HG02943 (cell line): ENCODE measurements around the gene LMAN2L.

ENCODE experiments used
- ATAC-seq: cut with Tn5 transposase; IDR thresholded peaks from one replicate; pipeline ENCODE4 v1.9.1; 2021; ENCODE audit warnings: mild to moderate bottlenecking, low read depth, moderate library complexity; ENCODE audit not compliant: unreplicated experiment

The LMAN2L gene, protein sequence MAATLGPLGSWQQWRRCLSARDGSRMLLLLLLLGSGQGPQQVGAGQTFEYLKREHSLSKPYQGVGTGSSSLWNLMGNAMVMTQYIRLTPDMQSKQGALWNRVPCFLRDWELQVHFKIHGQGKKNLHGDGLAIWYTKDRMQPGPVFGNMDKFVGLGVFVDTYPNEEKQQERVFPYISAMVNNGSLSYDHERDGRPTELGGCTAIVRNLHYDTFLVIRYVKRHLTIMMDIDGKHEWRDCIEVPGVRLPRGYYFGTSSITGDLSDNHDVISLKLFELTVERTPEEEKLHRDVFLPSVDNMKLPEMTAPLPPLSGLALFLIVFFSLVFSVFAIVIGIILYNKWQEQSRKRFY

DNA sequence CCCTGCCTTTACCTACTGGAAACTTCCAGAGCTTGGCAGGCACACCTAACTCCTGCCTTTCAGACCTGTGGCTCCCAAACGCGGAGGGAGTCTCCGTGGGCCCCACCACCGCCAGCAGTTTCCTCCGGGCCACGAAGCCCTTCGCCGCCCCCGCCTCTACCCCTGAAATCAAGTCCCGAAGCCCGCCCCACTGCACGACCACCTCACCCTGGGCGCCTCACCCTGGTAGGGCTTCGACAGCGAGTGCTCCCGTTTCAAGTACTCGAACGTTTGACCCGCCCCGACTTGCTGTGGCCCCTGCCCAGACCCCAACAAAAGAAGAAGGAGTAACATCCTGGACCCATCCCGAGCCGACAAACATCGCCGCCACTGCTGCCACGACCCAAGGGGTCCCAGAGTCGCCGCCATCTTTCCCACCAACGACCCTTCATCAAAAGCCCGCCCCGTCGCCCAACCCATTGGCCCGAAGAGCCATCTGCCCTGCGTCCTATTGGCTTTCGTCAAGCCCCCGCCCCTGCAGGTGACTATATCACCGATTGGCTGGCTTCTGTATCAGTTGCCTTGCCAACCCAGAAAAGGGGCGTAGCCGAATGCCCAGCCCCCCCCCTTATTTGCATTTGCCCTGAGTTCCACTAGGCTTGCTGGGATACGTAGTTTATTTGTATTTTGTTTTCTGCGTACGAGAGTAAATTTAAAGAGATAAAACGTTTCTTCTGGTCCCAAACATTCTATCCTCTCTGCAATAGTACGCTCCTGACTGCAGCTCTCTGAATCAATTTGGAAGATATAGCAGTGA is at the start of gene LMAN2L:
LMAN2L (minus strand) TSS at position 432 of the 796 bp plus-strand sequence; CDS start at position 408, 24 bp downstream.
- ATAC-seq: peak; percentile 96

DNA sequence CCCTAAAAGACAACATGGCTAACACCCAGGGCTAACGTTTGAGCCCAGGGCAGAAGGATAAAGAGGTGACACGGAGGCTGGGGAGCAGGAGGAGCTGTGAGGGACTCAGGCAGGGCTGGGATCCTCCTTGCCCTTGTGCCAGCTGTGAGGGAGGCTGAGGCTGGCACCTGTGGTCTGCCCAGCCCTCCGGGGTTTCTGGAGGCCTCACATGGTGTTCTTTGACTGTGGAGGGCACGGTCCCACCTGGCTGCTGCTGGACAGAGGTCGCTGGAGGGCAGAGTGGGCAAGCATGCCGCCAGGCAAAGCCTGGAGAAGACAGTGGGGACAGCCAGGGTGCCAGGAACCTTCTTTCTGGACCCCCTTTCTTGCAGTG is 49.4 kb upstream of the LMAN2L start:
- no peak for ATAC-seq

DNA sequence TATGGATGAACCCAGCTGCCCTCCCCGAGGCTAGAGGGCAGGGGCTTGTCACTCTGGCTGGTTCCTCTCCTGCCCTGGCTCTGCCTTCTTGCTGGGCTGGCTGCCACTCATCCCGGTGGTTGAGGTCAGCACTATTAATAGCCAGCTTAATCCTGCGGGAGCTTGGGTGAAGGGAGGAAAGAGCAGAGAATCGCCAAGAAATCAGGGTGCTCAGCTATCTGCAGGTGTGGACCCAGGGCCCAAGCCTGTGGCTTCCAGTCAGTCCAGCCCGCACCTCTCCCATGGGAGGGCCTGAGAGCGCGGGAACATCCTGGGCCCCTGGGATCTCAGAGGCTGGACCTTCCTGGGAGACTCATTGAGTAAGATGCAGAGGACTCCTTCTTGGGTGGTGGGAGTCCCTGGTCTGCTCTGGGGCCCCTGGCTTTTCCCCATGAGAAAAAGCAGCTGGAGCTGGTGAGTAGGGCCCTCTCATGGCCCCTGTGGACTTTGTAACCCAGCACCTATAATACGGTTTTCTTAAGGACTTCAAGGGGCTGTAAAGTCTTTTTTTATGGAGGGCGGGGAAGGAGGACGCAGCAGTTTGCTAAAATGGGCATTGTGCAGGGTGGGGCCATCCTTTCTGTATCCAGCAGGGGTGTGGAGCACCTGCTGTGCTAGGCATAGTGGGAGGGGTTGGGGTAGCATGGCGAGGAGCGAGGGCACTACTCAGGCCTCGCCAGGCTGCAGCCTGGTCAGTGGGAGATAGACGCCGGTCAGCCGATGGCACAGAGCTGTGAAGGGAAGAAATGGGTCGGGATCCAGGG is 48.8 kb upstream of the LMAN2L start:
- no peak for ATAC-seq

DNA sequence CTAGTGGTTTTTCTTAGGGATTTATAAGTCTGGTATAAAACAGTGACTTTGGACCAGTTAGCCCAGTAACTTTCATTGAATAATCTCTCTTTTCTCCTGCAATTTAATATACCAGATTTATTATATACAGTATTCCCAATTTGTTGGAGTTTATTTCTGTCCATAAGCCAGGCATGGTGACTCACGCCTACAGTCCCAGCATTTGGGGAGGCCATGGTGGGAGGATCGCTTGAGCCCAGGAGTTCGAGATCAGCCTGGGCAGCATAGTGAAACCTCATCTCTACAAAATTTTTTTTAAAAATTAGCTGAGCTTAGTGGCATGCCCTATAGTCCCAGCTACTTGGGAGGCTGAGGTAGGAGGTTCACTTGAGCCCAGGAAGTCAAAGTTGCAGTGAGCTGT is 47.5 kb upstream of the LMAN2L start:
- no peak for ATAC-seq

DNA sequence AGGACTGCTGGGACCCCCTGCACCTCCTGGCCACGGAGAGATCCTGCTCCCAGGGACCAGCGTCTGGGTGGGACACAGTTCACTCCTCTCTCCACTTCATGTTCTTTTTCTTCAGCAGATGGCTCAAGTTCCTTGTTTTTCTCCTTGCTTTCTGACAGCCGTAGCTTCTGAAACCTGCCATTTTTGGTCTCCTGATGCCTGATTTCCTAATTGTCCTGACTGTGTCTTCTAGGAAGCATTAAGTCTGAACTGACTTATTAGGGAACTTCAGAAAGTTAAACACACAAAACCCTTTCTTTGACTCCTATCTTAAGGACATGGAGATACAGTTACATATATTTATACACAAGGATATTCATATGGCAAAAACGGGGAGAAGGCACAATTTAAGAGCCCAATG is 43.5 kb upstream of the LMAN2L start:
- ATAC-seq: no peak

DNA sequence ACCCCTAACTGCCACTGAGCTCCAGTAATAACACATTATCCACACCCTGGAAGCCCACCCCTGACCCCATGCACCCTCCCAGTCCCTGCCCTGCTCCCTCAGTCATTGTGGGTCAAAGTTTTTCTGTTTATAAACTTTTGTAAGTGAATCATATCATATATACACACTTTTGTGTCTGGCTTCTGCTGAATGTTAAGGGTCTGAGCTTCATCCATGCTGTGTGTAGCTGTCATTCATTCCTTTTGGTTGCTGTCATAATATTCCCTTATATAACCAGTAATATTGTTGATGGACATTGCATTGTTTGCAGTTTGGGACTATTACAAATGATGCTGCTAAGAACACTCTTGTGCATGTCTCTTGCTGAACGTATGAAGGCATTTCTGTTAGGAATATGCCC is 35.3 kb upstream of the LMAN2L start:
- ATAC-seq: no peak

DNA sequence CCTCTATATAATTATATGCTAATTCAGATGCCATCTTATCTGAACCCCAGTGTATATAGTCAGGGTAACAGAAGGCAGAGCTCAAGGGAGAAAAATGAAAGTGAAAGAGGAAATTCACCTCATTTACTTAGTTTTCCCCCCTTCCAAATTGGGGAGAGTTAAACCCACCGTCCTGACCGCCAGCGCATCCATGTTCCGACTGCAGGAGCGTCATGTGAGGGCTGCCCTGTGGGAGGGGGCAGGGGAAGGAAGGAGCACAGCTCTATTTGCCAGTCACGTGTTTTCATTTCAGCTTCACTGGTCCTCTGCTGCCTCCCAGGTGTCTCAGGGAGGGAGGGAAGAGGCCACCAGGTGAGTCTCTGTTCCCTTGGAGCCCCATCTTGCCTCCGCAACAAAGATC is 34.1 kb upstream of the LMAN2L start:
- ATAC-seq: no peak

DNA sequence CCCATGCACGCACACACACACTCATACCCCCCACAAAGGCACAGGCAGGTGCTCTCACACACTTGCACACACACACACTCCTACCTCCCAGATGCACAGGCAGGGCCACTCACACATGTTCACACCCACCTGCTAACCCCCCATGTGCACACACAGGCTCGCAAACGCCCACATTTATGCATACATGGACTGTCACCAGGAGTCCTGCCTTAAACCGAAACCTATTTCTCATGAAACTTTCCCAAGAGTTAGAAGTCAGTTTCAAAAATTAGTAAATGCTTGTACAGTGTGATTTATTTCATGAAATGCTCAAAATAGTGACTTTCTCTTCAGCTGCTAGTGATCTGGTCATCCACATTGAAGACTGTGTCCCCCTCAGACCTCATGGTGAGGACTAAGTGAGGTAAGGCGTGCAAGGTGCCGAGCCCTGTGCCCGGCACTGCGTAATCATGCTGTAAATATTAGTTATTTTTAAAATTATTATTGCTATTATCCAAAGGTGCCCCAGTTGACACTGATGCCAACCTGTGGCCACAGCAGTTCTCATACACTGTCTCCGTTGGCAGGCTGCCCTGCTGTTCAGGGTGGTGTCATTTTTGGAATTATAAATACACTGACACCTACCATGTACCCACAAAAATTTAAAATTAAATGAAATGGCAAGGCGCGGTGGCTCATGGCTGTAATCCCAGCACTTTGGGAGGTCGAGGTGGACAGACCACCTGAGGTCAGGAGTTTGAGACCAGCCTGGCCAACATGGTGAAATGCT is 33.2 kb upstream of the LMAN2L start:
- no peak for ATAC-seq

DNA sequence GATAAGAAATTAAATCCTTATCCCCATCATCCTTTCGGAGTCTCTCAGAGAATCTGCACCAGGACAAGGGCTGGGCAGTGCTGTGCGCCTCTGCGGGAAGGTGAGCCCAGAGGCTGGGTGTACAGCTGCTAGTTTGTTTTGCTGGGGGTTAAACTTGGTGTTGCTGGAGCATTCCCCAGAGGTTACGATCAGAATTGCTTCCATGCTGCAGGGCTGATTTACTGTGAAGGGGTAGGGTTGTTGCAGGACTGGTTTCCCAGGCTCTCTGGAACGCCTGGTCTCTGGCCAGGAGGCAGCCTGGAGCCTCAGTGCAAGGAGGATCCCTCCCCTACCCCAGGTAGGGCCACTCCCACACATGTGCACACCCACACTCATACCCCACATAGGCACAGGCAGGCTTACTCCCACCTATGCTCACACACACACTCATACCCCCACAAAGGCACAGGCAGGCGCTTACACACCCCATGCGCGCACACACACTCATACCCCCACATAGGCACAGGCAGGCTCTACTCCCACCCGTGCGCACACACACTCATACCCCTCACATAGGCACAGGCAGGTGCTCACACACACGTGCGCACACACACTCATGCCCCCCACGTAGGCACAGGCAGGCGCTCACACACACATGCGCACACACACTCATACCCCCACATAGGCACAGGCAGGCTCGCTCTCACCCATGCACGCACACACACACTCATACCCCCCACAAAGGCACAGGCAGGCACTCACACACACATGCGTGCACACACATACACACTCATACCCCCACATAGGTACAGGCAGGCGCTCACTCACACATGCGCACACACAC is 32.1 kb upstream of the LMAN2L start:
- no peak for ATAC-seq

DNA sequence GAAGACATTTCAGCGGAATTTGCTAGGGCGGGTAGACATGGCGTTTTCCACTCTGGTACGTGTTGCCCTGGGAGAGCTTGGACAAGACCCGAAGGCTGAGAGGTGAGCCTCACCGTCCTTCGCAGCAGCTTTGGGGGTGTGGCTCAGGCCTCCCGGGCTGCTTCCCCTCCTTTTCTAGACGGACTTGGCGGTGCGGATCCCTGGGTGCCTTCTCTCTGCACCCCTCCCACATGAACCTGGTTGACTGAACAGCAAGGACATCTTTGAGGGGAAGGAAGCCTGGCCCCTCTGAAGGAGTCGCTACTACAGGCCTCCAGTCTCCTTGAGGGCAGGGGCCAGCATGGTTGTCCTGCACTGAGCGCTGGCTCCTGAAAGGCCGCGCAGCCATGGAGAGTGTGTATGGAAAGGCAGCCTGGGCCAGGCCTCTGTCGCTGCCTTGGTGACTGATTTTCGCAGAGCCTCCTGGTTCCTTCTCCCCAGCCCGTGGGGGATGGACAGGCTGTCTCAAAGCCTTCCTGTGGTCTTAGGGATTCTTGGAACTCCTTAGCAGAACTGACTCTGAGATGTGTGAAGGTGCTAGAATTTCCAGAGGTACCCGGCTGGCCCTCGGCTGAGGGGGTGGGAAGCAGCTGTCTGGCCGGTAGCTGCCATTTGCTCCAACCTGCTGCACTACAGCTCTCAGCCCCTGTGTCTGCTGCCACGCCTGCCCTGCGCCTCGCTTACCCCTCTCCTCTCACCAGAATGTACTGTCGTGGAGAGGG is 30.8 kb upstream of the LMAN2L start:
- ATAC-seq: no peak

DNA sequence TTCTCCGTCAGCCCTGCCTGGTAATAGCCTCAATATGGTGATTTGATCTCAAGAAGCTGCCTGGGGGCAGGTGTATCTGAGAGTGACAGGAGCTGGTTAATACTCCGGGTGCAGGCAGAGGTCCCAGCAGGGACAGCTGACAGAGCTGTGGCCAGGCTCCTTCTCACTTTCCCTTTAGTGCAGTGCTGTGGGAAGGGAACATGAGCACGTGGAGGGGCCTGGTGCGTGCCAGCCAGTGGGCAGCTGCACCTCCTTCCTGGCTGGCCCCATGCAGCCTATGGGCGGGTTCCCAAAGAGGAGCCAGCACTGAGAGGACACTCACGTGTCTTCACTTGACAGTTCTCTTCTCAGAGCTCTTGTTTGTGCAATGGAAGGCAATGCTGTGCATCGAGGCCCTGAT is 29.9 kb upstream of the LMAN2L start:
- ATAC-seq: no peak

DNA sequence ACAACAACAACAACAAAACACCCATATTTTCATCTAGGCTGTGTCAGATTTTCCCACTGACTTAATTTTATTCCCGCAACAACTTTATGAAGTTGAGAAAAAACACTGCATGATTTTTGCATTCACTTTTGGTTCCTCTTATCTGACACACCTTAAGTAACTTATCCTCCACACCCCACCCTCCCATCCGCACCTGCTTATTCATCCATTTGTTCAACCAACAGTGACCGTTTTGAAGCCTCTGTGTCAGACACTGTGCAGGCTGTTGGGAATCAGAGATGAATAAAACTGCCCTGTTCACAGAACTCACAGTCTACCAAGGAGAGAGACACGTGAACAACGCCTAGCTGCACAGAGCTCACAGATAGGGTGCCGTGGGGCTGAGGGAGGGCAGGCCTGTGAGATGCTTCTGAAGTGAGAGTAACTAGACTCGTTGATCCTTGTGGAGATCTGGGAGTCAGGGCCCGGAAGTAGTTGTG is 28.3 kb upstream of the LMAN2L start:
- ATAC-seq: no peak

DNA sequence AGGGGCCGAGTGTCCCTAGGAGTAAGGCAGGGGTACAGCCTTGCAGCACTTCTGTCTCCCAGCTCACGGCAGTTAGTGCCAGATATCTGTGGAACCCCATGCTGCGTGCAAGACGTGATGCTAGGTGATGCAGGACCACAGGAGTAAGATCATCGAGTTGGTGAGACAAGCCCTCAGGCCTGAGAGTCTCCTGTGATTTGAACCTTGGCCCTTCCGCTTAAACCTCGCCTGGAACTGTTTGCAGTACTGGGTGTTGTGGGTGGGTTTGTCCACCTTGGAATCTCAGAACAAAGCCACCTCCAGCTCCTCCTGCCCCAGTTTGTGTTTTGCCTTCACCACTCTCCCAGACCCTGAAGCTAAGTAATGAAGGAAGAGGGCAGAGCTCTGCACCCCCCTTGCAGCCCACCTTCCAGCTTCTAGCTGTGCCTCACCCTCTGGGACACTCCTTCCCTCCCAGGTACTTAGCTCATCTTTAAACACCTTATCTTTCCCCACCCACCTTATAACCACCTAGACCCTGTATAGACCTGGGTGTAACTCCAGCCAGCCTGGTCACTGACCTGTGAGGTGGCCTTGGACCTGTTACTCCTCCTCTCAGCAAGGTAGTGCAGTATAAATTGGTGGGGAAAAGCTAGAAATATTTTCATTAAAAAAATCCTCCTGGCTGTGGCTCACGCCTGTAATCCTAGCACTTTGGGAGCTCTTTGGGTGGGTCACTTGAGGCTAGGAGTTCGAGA is 27.4 kb upstream of the LMAN2L start:
- ATAC-seq: no peak

DNA sequence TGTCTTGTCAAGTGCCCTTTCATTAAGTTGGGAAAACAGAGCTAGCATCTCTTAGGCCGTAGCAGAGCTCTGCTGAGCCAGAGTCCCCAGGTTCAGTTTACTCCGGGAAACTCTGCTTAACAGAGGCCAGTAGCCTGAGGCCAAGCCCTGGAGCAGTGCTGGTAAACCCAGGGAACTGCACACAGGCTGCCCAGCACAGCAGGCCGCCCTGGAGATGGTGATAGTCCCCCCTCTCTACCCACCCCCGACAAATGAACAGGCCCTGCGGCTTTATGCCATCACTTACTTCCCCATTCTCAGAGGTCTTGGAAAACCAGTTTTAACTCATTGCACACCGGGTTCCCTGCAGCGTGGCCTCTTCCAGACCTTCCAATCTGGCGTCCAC is 24.4 kb upstream of the LMAN2L start:
- no peak for ATAC-seq

DNA sequence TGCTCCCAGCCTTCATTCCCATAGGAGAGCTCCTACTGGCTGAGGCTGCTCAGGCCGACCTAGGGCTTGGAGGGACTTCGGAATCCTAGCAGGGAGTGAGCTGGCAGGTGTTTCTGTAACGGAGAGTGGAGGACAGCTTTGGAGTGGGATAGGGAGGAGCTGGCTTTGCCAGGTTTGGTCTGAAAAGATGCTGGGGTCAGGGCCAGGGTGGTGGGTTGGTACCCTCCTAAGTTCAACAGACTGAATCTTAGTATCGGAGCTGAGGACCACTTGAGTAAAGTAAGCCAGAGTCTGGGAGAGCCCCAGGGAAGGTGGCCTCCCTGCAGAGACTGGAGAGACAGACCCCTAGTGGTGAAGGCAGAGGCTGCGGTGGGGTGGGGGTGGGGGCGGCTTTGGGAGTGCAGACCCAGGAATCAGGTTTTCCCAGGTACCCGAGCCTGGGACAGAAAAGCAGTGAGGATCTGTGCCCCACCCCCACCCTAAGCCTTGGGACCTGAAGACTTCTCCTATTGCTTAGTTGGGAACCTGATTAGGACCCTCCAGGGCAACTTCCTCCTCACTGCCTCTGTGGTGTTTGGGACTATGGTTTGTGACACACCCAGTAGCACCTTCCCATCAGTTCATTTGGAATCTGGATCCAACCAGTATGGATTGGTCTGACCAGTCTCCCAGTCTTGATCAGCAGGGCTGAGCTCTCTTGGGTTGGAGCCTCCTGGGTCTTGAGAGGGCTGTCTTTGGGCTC is 23.8 kb upstream of the LMAN2L start:
- no peak for ATAC-seq

DNA sequence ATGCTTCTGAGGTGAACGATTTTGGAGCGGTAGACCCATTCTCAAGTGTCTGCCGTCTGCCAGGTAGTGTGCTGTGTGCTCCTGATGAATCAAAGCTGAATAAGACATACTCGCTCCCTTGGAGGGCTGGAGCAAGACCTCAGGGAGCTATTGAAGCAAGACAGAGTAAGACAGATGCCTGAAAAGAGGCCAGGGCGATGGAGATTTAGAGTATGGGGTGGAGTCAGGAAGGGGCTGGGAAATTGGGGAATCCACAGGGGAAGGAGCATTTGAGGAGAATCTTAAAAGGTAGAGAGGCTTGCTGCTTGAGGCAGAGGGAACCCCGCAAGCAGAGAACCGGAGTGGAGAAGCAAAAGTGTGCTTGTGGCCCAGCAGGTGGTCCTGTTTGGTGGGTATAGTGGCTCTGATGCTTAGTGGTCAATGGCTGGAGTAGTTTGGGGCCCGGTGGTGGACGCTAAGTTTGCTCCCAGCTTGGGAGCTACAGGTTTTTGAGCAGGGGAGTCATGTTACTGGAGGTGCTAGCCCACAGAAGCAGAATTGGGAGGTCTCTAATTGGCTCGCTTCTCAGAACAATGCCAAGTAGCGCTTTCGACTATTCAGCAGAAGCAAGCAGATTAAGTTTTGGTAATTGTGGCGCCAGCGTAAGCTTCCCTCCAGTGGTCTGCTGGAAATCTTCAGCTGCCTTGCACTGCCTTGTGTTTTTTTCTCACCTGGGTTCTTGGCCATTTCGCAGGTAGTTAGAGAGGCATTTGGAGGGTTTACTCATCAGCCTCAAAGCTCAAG is 22.9 kb upstream of the LMAN2L start:
- ATAC-seq: no peak
